Uterus (tissue), 4 donors: ENCODE measurements around the gene CHD3. TPM values are rescaled to one million over a fixed set of nuclear protein-coding genes. Genes with fewer than 3 reads are reported as not detected.

Experiments
- DNase-seq, 2 donors: peaks; one replicate each; pipeline ENCODE4 v3.0.0-alpha.2; 2019 to 2020
- H3K27ac ChIP-seq, 2 donors: fragments of 200-600 bp; sonication (generic); 1 replicate in 1 of 2; 2 replicates in 1 of 2; pipeline ENCODE4 v1.5.1; 2016 to 2018
- H3K27me3 ChIP-seq, 2 donors: fragments of 200-600 bp; sonication (generic); one replicate each; pipeline ENCODE4 v1.5.1; 2018 to 2019; ENCODE audit warnings: control low read depth in 1 of 2
- H3K36me3 ChIP-seq, 2 donors: fragments of 200-600 bp; sonication (generic); one replicate each; pipeline ENCODE4 v1.5.1; 2019; ENCODE audit warnings: control low read depth in 1 of 2
- H3K4me1 ChIP-seq, 2 donors: fragments of 200-600 bp; sonication (generic); one replicate each; pipeline ENCODE4 v1.5.1; 2018 to 2019; ENCODE audit warnings: control low read depth in 1 of 2
- H3K4me3 ChIP-seq, 2 donors: fragments of 200-600 bp; sonication (generic); 1 replicate in 1 of 2; 2 replicates in 1 of 2; pipeline ENCODE4 v1.5.1; 2018 to 2019; ENCODE audit warnings: mild to moderate bottlenecking in 1 of 2
- H3K9me3 ChIP-seq, 2 donors: fragments of 200-600 bp; sonication (generic); one replicate each; pipeline ENCODE4 v1.5.1; 2019; ENCODE audit warnings: control low read depth in 1 of 2
- POLR2A ChIP-seq, 2 donors: fragments of 450-650 bp; IDR thresholded peaks; one replicate each; pipeline ENCODE4 v1.6.1; 2016; ENCODE audit warnings: antibody characterized with exemption in 2 of 2, mild to moderate bottlenecking in 1 of 2, moderate library complexity in 1 of 2
- intact Hi-C: fragments of 100-400 bp; cut with DNase I; formaldehyde crosslinking; loops from one replicate; pipeline ENCODE4 v1.15.1; 2023; ENCODE audit warnings: low total_unique reads
- total RNA-seq, 4 donors: library from RNA; depleted of rRNA in 3 of 4; stranded (reverse); fragments of >200 nt in 3 of 4; gene quantifications; one replicate each; pipeline versions ENCODE4 v1.1.0 to v1.2.4, GENCODE V29; 2014 to 2023
- TF ChIP-seq, protein P1 (sequence below), 4 experiments: fragments of 200-600 bp in 2 of 4; fragments of 450-650 bp in 2 of 4; sonication (generic) in 2 of 4; IDR thresholded peaks; one replicate each; pipeline ENCODE4 v1.5.1; 2016 to 2019; ENCODE audit warnings: antibody characterized with exemption in 4 of 4, mild to moderate bottlenecking in 2 of 4, moderate library complexity in 1 of 4
- donor health status: DM: yes; HTN: yes; CAD: no.

Gene CHD3
- total RNA-seq, 4 donors from 2014 or later: 81.0 to 165 (median 133) TPM

DNA sequence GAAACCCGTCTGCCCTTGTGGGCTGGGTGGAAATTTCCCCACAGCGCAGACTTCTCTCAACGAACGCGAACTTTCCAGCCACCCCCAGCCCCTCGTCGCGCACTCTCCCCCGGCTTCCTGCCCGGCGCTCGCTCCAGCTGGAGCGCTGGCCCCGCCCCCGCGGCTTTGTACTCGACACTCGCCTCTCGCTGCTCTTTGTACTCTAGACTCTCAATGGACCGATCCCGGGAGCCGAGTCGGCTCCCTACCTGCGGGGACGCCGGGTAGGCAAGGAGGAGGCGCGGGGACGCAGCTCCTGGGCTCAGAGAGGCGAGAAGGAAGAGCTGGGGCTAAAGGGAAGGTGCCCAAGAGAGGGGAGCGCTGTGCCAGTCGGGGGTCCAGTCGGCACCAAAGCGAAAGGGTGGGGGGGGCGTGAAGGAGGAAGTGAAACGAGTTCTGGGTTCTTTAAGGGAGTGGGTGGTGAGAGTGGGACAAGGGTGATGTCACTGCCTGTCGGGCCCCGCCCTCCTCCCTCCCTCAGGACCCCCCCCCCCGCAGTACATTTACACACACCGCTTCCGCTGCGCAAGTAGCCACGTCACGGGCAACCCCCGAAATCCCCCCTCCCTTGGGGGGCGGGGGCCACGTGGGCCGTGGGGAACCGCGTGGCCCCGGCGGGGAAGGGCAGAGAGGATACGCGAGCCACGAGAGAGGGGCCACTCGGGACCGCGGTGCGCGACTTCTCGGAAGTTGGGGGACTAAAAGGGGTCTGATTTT lies 44.9 kb upstream of the CHD3 start:
- Histone ChIP-seq H3K27ac (peak overlapping the region; percentile 95 to 99), H3K27me3 (no peaks in the 10 kb centered on the region), H3K36me3 (no peaks in the 10 kb centered on the region), H3K4me1 (peaks cover 4 to 10% of the 10 kb centered on the region in 2 donors), H3K4me3 (peak overlapping the region; percentile 65 to 88), H3K9me3 (no peaks in the 10 kb centered on the region)
- TF ChIP-seq, protein P1, sequence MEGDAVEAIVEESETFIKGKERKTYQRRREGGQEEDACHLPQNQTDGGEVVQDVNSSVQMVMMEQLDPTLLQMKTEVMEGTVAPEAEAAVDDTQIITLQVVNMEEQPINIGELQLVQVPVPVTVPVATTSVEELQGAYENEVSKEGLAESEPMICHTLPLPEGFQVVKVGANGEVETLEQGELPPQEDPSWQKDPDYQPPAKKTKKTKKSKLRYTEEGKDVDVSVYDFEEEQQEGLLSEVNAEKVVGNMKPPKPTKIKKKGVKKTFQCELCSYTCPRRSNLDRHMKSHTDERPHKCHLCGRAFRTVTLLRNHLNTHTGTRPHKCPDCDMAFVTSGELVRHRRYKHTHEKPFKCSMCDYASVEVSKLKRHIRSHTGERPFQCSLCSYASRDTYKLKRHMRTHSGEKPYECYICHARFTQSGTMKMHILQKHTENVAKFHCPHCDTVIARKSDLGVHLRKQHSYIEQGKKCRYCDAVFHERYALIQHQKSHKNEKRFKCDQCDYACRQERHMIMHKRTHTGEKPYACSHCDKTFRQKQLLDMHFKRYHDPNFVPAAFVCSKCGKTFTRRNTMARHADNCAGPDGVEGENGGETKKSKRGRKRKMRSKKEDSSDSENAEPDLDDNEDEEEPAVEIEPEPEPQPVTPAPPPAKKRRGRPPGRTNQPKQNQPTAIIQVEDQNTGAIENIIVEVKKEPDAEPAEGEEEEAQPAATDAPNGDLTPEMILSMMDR (IDR thresholded peaks at IDR 0.05): no peak
- peak in 1 of 2 donors; percentile 18 for TF ChIP-seq POLR2A (IDR thresholded peaks at IDR 0.05)
- intact Hi-C loops: no loop called here
- DNase-seq: peak; percentile 76 to 77

DNA sequence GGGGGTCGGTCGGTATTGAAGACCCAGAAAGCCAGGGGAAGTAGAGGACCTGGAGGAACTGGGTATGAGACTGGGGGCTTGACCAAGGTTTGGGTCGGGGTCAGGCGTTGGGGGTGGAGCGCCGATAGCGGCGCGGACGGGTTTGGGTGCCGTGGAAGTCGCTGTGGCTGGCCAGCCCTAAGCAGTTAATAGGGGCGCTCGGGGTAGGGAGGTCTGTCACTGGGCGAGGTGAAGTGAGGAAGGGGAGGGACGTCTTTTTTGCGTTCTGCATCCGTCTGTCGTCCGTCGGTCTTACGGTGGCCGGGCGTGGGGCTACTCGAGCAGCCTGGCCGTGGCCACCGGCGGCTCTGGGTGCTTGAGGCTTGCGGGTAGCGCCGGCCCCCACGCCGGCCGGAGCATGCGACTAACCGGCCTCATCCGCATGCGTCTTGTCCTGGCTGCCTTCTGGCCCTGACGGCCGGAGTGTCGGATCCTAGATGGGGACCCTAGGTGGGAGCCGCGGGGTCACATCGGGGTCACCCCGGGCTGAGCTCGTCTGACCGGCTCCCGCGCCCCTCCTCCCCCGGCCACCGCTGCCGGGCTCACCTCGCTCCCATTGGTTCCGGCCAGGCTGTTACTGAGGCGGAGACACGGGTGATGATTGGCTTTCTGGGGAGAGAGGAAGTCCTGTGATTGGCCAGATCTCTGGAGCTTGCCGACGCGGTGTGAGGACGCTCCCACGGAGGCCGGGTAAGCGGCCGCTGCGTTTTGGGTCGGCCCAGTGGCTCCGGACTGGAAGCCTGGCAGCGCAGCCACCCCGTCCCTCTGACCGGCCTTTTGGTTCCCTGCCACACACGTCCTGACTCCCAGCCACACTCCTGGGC lies 44.1 kb upstream of the CHD3 start:
- Histone ChIP-seq H3K9me3 (no peaks in the 10 kb centered on the region), H3K36me3 (no peaks in the 10 kb centered on the region), H3K27ac (peak overlapping the region; percentile 95 to 99), H3K4me1 (peaks cover 4 to 7% of the 10 kb centered on the region in 2 donors), H3K27me3 (no peaks in the 10 kb centered on the region), H3K4me3 (peak overlapping the region; percentile 65 to 88)
- TF ChIP-seq, protein P1 (IDR thresholded peaks at IDR 0.05): peak in 1 of 4 experiments; percentile 7
- peak; percentile 83 to 87 for TF ChIP-seq POLR2A (IDR thresholded peaks at IDR 0.05)
- DNase-seq: peak; percentile 87 to 90
- intact Hi-C loops: no loop called here

DNA sequence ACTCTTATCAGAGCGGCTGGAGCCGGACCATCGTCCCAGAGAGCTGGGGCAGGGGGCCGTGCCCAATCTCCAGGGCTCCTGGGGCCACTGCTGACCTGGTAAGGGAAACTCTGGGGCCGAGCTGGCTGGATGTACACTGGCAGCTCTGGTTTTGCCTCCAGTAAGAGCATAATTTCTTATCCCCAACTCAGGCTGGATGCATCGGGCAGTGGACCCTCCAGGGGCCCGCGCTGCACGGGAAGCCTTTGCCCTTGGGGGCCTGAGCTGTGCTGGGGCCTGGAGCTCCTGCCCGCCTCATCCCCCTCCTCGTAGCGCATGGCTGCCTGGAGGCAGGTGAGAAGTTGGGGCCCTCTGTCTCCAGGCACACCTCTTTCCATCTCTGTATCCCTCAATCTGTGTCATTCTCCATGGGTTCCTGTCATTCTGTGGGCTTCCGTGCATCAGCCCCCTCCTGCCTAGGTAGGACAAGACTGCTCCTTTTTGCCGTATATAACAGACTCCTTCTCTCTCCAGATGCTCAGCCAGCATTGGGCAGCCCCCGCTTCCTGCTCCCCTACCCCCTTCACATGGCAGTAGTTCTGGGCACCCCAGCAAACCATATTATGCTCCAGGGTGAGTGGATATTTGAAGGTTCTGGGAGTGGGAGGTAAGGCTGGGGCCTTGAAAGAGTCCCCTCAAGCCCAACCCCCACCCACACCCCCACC lies 43.1 kb upstream of the CHD3 start:
- Histone ChIP-seq H3K9me3 (no peaks in the 10 kb centered on the region), H3K36me3 (no peaks in the 10 kb centered on the region), H3K4me1 (peaks cover 4 to 7% of the 10 kb centered on the region in 2 donors), H3K4me3 (peak overlapping the region; percentile 65 to 88), H3K27me3 (no peaks in the 10 kb centered on the region), H3K27ac (peak overlapping the region; percentile 95 to 99)
- TF ChIP-seq POLR2A (IDR thresholded peaks at IDR 0.05): no peak
- TF ChIP-seq, protein P1 (IDR thresholded peaks at IDR 0.05): no peak
- DNase-seq: peak in 1 of 2 donors; percentile 20
- intact Hi-C loops: no loop called here

DNA sequence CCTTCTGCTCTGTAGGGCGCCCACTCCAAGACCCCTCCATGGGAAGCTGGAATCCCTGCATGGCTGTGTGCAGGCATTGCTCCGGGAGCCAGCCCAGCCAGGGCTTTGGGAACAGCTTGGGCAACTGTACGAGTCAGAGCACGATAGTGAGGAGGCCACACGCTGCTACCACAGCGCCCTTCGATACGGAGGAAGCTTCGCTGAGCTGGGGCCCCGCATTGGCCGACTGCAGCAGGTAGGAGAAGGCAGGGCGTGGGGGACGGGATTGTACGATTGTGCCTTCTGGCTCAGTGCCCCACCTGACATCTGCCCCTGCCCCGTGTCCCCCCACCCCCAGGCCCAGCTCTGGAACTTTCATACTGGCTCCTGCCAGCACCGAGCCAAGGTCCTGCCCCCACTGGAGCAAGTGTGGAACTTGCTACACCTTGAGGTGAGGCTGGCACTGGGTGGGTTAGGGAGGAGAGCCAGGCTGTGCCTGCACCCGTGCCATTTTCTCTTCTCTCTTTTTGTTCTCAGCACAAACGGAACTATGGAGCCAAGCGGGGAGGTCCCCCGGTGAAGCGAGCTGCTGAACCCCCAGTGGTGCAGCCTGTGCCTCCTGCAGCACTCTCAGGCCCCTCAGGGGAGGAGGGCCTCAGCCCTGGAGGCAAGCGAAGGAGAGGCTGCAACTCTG lies 42.4 kb upstream of the CHD3 start:
- Histone ChIP-seq H3K36me3 (no peaks in the 10 kb centered on the region), H3K27ac (no peak overlapping the region), H3K27me3 (no peaks in the 10 kb centered on the region), H3K4me1 (peaks cover 4 to 7% of the 10 kb centered on the region in 2 donors), H3K9me3 (no peaks in the 10 kb centered on the region), H3K4me3 (no peak overlapping the region)
- peak in 1 of 2 donors; percentile 26 for DNase-seq
- intact Hi-C loops: no loop called here
- TF ChIP-seq, protein P1 (IDR thresholded peaks at IDR 0.05): no peak
- TF ChIP-seq POLR2A (IDR thresholded peaks at IDR 0.05): no peak
